NOMO-1 treated with dmso at 0.1 percent for 144 hours (cell line): ENCODE measurements around the gene SMURF2.

Source experiments
- DNase-seq: peaks from one replicate; lab custom pipeline; 2025; ENCODE audit not compliant: unreplicated experiment; lab: John Stamatoyannopoulos, UW

Gene SMURF2

GRCh38 chr17:64505340-64506200 lies 156.5 kb downstream of the SMURF2 start:
- peak; percentile 82 for DNase-seq

- DNase-seq: no peak
Measured at GRCh38 chr17:64504769-64505339, 157.3 kb downstream of the SMURF2 start.

- DNase-seq: no peak
Measured at GRCh38 chr17:64503821-64504768, 158.0 kb downstream of the SMURF2 start.

GRCh38 chr17:64503341-64503740 lies 158.8 kb downstream of the SMURF2 start:
- no peak for DNase-seq

GRCh38 chr17:64502809-64503208 lies 159.3 kb downstream of the SMURF2 start:
- no peak for DNase-seq

- DNase-seq: no peak
Measured at GRCh38 chr17:64502021-64502420, 160.1 kb downstream of the SMURF2 start.

GRCh38 chr17:64500862-64501765 lies 161.0 kb downstream of the SMURF2 start:
- DNase-seq: no peak

- DNase-seq: no peak
Measured at GRCh38 chr17:64500487-64500859, 161.6 kb downstream of the SMURF2 start.

- no peak for DNase-seq
Measured at GRCh38 chr17:64499805-64500486, 162.2 kb downstream of the SMURF2 start.

GRCh38 chr17:64498308-64499203 lies 163.6 kb downstream of the SMURF2 start:
- no peak for DNase-seq

GRCh38 chr17:64497565-64498035 lies 164.5 kb downstream of the SMURF2 start:
- no peak for DNase-seq

- DNase-seq: peak; percentile 90
Measured at GRCh38 chr17:64496786-64497564, 165.1 kb downstream of the SMURF2 start, which contains the start of gene POLG2. Gene POLG2, minus strand, starts transcription at chr17:64497054. Its CDS starts 86 bp downstream, at chr17:64496968.

- DNase-seq: no peak
Measured at GRCh38 chr17:64496348-64496785, 165.7 kb downstream of the SMURF2 start.
